ENCODE measurements around the gene TMEM109. TPM values are rescaled to one million over a fixed set of nuclear protein-coding genes. Genes with fewer than 3 reads are reported as not detected.

The TMEM109 gene
- total and polyA plus RNA-seq, 2 of the 4 experiments (the other 2 are of a cell fraction) = 15.1 to 69.7 TPM

GRCh38 chr11:60970890-60971289, 56.9 kb downstream of the TMEM109 start:
- no TSS peak for BruUV-seq (replicated peaks)
- Histone ChIP-seq H4K20me1 (ENCODE audit: insufficient read depth, low read length) (no peaks in the 10 kb centered on the region), H2BK5ac (ENCODE audit: low read depth, low read length, poor library complexity, severe bottlenecking) (no peak overlapping the region), H3K14ac (replicated peaks; ENCODE audit: low read depth, low read length) (no peak overlapping the region), H3K4me3 (ENCODE audit: insufficient read depth, low read depth, low read length) (no peak overlapping the region), H3K27ac (ENCODE audit: insufficient read depth, low read length) (no peak overlapping the region), H3K79me1 (ENCODE audit: low read depth in 1 of 2, low read length in 2 of 2) (no peaks in the 10 kb centered on the region), H2BK15ac (ENCODE audit: low read depth, low read length) (no peak overlapping the region), H3K18ac (ENCODE audit: low read depth, low read length) (no peak overlapping the region), H2BK20ac (ENCODE audit: low read depth, low read length) (no peak overlapping the region), H3K9ac (ENCODE audit: low read depth, low read length) (no peak overlapping the region), H3K4ac (ENCODE audit: low read depth, low read length) (no peak overlapping the region), H4K8ac (ENCODE audit: low read depth in 2 of 2, low read length in 2 of 2) (no peak overlapping the region), H3K4me1 (ENCODE audit: control insufficient read depth, insufficient read depth, low read length) (no peaks in the 10 kb centered on the region), H4K91ac (ENCODE audit: insufficient read depth, low read depth, low read length) (no peak overlapping the region), H3K9me1 (ENCODE audit: insufficient read depth, low read length) (no peaks in the 10 kb centered on the region; the same call in 1 of the 2 replicates), H3K56ac (ENCODE audit: extremely low read depth, insufficient read depth, low read length) (no peak overlapping the region), H2BK120ac (ENCODE audit: low read depth, low read length) (no peak overlapping the region), H3K9me3 (ENCODE audit: control insufficient read depth, insufficient read depth, low read length) (no peaks in the 10 kb centered on the region; the same call in 1 of the 2 replicates), H3K27me3 (ENCODE audit: control insufficient read depth, insufficient read depth, low read length) (peaks cover 41% of the 10 kb centered on the region), H2AK5ac (ENCODE audit: low read depth, low read length) (no peak overlapping the region), H2AK9ac (replicated peaks; ENCODE audit: low read depth, low read length, poor library complexity) (no peak overlapping the region), H3K23ac (ENCODE audit: low read depth, low read length) (no peak overlapping the region), H3K4me2 (ENCODE audit: low read depth, low read length) (no peak overlapping the region), H3K36me3 (ENCODE audit: control insufficient read depth, insufficient read depth, low read length) (no peaks in the 10 kb centered on the region), H4K5ac (ENCODE audit: low read depth, low read length) (no peak overlapping the region), H2AFZ (replicated peaks; ENCODE audit: low read length, poor library complexity) (no peak overlapping the region)
- CTCF ChIA-PET = interaction anchor here (1.0 kb wide), 1 partner anchor 217 kb away, joined by 3 read pairs; no protein-coding TSS in a partner anchor
- POLR2A ChIA-PET (ENCODE audit: unreplicated experiment) = no interaction called here
- DNase-seq (no peak), ATAC-seq (ENCODE audit: low read depth) (no peak)
- 59% methylated on average over 3 of the region's 5 CpGs; no CpG with 5 or more reads in 1 of the 2 experiments for WGBS, 2 experiments (ENCODE audit: extremely low coverage in 2 of 2, insufficient read length in 1 of 2)
- dilution Hi-C loops (cut with HindIII; ENCODE audit: low sequenced_read_pairs, unreplicated experiment) (no loop called here), in situ Hi-C loops (cut with MboI; ENCODE audit: low sequenced_read_pairs) (no loop called here), intact Hi-C loops (cut with micrococcal nuclease) (loop anchor here (1.0 to 2.0 kb wide), 3 partner anchors 158 to 216 kb away; no protein-coding TSS in a partner anchor)
- no peak for TF ChIP-seq CHD1 (IDR thresholded peaks at IDR 0.05; ENCODE audit: low read depth, low read length)
- TF ChIP-seq MAFK (IDR thresholded peaks at IDR 0.05; ENCODE audit: low read depth, low read length) = no peak
